AG09309 (cell line): ENCODE measurements around the gene MEIS1.

Source experiments
- DNase-seq: peaks from one replicate; pipeline ENCODE4 v3.0.0-alpha.2; 2010; ENCODE audit warnings: low read depth
- H3K4me3 ChIP-seq: 2 replicates; pipeline ENCODE4 v1.5.1; 2011; ENCODE audit warnings: mild to moderate bottlenecking, low read depth, low read length, moderate library complexity; ENCODE audit not compliant: control insufficient read depth
- CTCF ChIP-seq: IDR thresholded peaks from 2 replicates; pipeline ENCODE4 v1.5.1; 2011; ENCODE audit warnings: mild to moderate bottlenecking, low read depth, low read length, inconsistent platforms; ENCODE audit not compliant: insufficient read depth, control insufficient read depth; ENCODE audit errors: missing control alignments

Gene MEIS1

GRCh38 chr2:66496670-66497420 is 61.9 kb downstream of the MEIS1 start:
- no peak overlapping the region for H3K4me3 ChIP-seq
- DNase-seq, result no peak
- no peak for TF ChIP-seq CTCF

- no peak for TF ChIP-seq CTCF
- no peak overlapping the region for H3K4me3 ChIP-seq
- no peak for DNase-seq
Observed at GRCh38 chr2:66497431-66498288, 62.7 kb downstream of the MEIS1 start.

GRCh38 chr2:66498289-66498975 is 63.5 kb downstream of the MEIS1 start:
- no peak overlapping the region for H3K4me3 ChIP-seq
- no peak for DNase-seq
- TF ChIP-seq CTCF, result no peak

- no peak for TF ChIP-seq CTCF
- no peak overlapping the region for H3K4me3 ChIP-seq
- no peak for DNase-seq
Observed at GRCh38 chr2:66501267-66501666, 66.3 kb downstream of the MEIS1 start.

- no peak overlapping the region for H3K4me3 ChIP-seq
- DNase-seq, result no peak
- no peak for TF ChIP-seq CTCF
Observed at GRCh38 chr2:66506265-66506664, 71.3 kb downstream of the MEIS1 start.

- no peak overlapping the region for H3K4me3 ChIP-seq
- TF ChIP-seq CTCF, result no peak
- DNase-seq, result no peak
Observed at GRCh38 chr2:66507673-66508201, 72.8 kb downstream of the MEIS1 start.
